CD4-positive, alpha-beta T cell treated with Interleukin-4 for 4 hours (primary cell): ENCODE measurements around the gene DHRS13.

ENCODE experiments used
- DNase-seq: peaks from one replicate; pipeline ENCODE4 v3.0.0-alpha.2; 2020

DHRS13 gene

DNA sequence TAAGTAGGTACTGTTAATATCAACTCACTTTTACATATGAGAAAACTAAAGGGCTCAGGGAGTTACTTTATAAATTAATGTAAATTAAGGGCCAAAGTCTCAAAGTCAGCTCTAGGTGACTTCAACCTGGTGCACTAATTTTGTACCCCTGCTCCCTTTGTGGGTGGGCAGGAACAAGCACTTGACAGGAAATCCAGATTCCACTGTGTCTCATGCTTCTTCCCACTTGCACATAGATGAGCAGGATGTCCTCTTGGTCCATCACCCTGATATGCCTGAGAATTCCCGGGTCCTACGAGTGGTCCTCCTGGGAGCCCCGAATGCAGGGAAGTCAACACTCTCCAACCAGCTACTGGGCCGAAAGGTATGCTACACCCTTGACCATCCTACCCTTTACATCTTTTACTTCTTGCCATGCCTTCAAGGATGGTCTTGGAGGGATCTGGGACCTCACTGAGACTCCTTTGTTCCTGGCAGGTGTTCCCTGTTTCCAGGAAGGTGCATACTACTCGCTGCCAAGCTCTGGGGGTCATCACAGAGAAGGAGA, 46.8 kb downstream of the DHRS13 start:
- no peak for DNase-seq

GRCh38 chr17:28855336-28855679, 47.6 kb downstream of the DHRS13 start:
- DNase-seq: no peak

DNA sequence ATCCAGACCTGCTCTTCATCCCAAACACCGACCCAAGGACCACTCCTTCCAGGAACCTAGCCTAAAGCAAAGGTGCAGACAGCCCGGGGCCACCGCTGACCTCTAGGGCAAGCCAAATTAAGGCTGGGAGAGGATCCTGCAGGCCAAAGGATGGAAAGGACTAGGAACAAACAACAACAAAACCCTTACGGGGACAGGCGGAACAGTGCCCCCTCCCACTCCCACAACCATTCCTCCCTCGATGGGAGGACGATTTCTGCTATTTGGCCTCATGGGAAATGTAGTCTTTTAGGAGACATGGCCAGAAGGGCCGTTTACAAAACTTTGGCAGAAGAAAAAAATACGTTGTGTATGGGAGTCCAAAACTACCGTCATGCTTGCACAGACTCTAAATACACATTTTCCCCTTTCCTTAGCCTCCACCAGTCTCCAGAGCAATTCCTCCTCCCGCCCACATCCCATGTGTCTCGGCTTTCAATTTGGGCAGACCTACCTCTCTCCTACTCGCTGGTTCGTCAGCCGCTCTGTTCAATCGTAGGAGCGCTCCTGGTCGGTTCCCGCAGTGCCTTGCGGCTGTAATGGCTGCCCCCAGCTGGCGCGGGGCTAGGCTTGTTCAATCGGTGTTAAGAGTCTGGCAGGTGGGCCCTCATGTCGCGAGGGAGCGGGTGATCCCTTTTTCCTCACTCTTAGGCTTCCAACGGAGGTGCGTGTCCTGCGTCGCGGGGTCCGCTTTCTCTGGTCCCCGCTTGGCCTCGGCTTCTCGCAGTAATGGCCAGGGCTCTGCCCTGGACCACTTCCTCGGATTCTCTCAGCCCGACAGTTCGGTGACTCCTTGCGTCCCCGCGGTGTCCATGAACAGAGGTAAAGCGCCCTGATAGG, 48.2 kb downstream of the DHRS13 start, which contains the start of gene ERAL1:
Gene ERAL1, plus strand, starts transcription at position 560 of the 879 bp plus-strand sequence. Its CDS starts 19 bp downstream, at position 579.
- DNase-seq: peak; percentile 80

DNA sequence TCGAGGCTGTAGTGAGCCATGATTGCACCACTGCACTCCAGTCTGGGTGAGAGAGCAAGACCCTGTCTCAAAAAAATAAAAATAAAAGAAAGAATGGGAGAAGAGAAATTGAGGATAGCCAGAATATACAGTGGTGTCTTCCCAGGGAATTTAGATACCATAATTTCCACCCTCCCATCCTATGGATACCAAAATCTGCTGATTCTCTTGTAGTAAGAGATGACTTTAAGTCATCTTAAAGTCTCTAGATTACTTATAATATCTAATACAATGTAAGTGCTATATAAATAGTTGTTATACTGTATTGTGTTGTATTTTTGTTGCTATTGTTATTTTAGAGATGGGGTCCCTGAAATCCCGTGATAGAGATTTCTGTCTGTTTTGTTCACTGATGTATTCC, 49.6 kb downstream of the DHRS13 start:
- DNase-seq: no peak

DNA sequence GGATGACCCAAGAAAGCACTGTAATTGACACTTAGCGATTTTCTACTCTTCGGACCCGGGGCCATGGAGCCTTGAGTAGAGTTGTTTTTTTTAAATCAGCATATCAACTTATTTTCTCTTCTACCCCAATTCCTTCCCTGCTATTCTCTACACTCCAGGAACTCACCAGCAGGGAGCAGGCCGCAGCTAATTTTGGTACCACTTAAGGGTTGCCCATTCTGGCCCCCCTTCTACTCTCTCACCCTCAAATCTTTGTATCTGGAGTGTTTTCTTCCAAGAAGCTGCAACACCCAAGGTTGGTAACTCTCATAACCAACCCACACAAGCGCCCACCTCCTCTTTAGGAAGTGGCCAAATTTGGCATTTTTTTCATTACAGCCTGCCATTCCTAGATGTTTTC, 53.6 kb downstream of the DHRS13 start:
- no peak for DNase-seq

GRCh38 chr17:28848667-28849066, 54.2 kb downstream of the DHRS13 start:
- DNase-seq: peak; percentile 42
